ENCODE results near the gene ZC3H10. TPM values are rescaled to one million over a fixed set of nuclear protein-coding genes. Genes with fewer than 3 reads are reported as not detected.
A peak's percentile ranks its signal among the peaks of the same experiment; 100 is the strongest.

The ZC3H10 gene
- total and polyA plus RNA-seq, 2 of the 13 experiments (the other 11 are each of a cell fraction or from before 2014, with no cell fraction given), result 0.70 to 2.3 TPM

GRCh38 chr12:56078931-56079722, 38.9 kb upstream of the ZC3H10 start (continued):
- TF ChIP-seq, protein P1, sequence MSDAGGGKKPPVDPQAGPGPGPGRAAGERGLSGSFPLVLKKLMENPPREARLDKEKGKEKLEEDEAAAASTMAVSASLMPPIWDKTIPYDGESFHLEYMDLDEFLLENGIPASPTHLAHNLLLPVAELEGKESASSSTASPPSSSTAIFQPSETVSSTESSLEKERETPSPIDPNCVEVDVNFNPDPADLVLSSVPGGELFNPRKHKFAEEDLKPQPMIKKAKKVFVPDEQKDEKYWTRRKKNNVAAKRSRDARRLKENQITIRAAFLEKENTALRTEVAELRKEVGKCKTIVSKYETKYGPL (CRISPR knock-in tag; IDR thresholded peaks at IDR 0.05), result peak; percentile 17; the same call in 1 of the 2 replicates
- TF ChIP-seq ZMAT3 (CRISPR knock-in tag; conservative IDR thresholded peaks at IDR 0.05) (peak; percentile 16; the same call in 1 of the 2 replicates), SNAI1 (CRISPR knock-in tag; IDR thresholded peaks at IDR 0.05; ENCODE audit: borderline replicate concordance) (peak; percentile 83; the same call in 1 of the 2 replicates), UBTF (CRISPR knock-in tag; IDR thresholded peaks at IDR 0.05) (peak; percentile 88), FOXA3 (CRISPR knock-in tag; IDR thresholded peaks at IDR 0.05) (peak; percentile 24), ZSCAN20 (CRISPR knock-in tag; IDR thresholded peaks at IDR 0.05; ENCODE audit: borderline replicate concordance) (0 out of 2 replicates have a peak, but pooled peaks have one; percentile 48), FOXP4 (CRISPR knock-in tag; IDR thresholded peaks at IDR 0.05) (peak; percentile 41; the same call in 1 of the 2 replicates), ZNF496 (CRISPR knock-in tag; IDR thresholded peaks at IDR 0.05; ENCODE audit: insufficient replicate concordance) (no peak), ZNF740 (CRISPR knock-in tag; IDR thresholded peaks at IDR 0.05) (peak; percentile 76), ZBTB20 (CRISPR knock-in tag; IDR thresholded peaks at IDR 0.05; ENCODE audit: borderline replicate concordance, low read depth) (0 out of 2 replicates have a peak, but pooled peaks have one; percentile 18), ZNF567 (CRISPR knock-in tag; IDR thresholded peaks at IDR 0.05; ENCODE audit: borderline replicate concordance) (0 out of 2 replicates have a peak, but pooled peaks have one; percentile 46), KLF15 (CRISPR knock-in tag; IDR thresholded peaks at IDR 0.05; ENCODE audit: borderline replicate concordance) (peak; percentile 72; the same call in 1 of the 2 replicates), HNRNPL (IDR thresholded peaks at IDR 0.05; ENCODE audit: low read depth, low read length) (peak; percentile 91), SPEN (CRISPR knock-in tag; IDR thresholded peaks at IDR 0.05; ENCODE audit: low read depth) (peak; percentile 55; the same call in 1 of the 2 replicates)
- TF ChIP-seq, protein P2, sequence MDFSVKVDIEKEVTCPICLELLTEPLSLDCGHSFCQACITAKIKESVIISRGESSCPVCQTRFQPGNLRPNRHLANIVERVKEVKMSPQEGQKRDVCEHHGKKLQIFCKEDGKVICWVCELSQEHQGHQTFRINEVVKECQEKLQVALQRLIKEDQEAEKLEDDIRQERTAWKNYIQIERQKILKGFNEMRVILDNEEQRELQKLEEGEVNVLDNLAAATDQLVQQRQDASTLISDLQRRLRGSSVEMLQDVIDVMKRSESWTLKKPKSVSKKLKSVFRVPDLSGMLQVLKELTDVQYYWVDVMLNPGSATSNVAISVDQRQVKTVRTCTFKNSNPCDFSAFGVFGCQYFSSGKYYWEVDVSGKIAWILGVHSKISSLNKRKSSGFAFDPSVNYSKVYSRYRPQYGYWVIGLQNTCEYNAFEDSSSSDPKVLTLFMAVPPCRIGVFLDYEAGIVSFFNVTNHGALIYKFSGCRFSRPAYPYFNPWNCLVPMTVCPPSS (IDR thresholded peaks at IDR 0.05), result no peak
- TF ChIP-seq, protein P3, sequence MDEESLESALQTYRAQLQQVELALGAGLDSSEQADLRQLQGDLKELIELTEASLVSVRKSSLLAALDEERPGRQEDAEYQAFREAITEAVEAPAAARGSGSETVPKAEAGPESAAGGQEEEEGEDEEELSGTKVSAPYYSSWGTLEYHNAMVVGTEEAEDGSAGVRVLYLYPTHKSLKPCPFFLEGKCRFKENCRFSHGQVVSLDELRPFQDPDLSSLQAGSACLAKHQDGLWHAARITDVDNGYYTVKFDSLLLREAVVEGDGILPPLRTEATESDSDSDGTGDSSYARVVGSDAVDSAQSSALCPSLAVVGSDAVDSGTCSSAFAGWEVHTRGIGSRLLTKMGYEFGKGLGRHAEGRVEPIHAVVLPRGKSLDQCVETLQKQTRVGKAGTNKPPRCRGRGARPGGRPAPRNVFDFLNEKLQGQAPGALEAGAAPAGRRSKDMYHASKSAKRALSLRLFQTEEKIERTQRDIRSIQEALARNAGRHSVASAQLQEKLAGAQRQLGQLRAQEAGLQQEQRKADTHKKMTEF (CRISPR knock-in tag; IDR thresholded peaks at IDR 0.05), result peak; percentile 71; the same call in 1 of the 2 replicates
- TF ChIP-seq, protein P4, sequence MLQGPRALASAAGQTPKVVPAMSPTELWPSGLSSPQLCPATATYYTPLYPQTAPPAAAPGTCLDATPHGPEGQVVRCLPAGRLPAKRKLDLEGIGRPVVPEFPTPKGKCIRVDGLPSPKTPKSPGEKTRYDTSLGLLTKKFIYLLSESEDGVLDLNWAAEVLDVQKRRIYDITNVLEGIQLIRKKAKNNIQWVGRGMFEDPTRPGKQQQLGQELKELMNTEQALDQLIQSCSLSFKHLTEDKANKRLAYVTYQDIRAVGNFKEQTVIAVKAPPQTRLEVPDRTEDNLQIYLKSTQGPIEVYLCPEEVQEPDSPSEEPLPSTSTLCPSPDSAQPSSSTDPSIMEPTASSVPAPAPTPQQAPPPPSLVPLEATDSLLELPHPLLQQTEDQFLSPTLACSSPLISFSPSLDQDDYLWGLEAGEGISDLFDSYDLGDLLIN (CRISPR knock-in tag; IDR thresholded peaks at IDR 0.05; ENCODE audit: borderline replicate concordance), result 0 out of 2 replicates have a peak, but pooled peaks have one; percentile 39

All from HepG2 (cell line).